HG03159 (cell line): ENCODE data around the gene TMEM183A.

Experiments used
- ATAC-seq: cut with Tn5 transposase; IDR thresholded peaks from one replicate; pipeline ENCODE4 v1.9.1; 2021; ENCODE audit warnings: mild to moderate bottlenecking, moderate library complexity; ENCODE audit not compliant: unreplicated experiment

TMEM183A gene

GRCh38 chr1:203028067-203028783 is 21.1 kb downstream of the TMEM183A start:
- ATAC-seq = no peak

DNA sequence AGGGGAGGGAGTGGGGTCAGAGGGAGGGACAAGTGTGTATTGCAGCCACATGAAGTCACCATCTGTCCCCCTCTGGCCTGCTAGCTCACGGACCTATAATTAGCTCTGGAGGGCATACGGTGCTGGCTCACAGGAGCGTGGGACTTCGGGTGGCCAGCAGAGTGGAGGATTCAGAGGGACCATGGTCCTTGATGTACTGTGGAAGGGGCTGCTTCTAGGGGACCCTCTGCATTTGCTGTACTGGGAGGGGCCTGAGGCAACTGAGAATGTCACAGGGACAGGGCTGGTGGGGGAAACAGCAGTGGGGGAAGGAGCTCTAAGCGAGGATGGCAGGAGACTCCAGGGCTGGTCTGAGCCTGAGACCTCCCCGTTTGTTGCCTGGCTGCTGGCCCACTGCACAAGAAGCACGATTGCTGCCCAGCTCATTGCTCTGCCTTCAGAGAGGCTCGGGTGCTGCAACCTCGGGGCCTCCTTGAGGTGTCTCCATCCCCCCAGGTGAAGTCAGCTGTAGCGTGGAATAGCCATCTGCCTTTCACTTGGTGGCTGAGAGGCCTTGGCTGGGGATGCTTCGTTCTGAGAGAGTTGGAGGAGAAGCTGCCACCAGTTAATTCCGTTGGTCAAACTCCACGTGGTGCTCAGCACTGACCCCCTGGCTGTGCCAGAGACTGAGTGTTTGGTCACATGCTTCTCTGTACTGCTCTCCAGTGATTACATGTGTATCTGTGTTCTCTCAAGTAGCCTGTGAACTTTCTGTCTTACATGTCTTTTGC is 21.8 kb downstream of the TMEM183A start:
- no peak for ATAC-seq

GRCh38 chr1:203031467-203031866 is 24.3 kb downstream of the TMEM183A start:
- ATAC-seq = no peak

DNA sequence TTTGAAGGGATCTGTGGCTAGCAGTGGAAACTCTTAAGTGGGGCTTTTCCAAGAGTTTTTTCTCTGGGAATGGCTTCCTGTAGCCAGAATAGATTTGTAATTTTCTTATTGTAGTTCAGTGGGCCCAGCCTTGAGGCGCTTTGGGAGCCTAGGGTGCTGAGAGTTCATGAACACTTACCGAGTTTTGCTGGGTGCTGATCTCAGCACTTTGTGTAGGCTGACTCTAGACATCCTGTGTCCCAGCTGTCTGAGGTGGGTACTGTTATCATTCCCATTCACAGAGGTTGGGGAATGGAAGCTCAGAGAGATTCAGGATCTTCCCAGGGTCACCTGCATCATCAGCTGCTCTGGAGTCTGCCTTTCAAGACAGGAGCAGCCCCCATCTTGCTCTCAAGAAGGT is 26.1 kb downstream of the TMEM183A start:
- no peak for ATAC-seq

DNA sequence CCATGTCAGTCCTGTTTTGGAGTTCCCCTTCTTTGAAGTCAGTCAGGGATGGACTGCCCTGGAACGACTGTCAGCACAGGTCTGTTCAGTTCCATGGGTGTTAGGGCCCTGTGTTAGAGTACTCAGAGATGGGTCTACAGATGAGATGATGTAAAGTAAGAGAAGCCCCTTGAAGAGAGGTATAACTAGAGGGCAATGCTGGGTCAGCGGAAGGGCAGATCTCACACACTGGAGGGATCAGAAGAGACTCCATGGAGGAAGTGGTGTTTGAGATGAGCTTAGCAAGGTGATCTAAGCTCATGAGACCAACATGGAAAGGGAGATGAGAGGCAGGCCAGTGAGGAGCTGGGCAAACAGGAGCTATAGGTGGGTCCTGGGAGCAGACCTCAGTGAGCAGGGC is 26.7 kb downstream of the TMEM183A start:
- ATAC-seq = no peak

GRCh38 chr1:203034422-203035110 is 27.4 kb downstream of the TMEM183A start:
- ATAC-seq = no peak

DNA sequence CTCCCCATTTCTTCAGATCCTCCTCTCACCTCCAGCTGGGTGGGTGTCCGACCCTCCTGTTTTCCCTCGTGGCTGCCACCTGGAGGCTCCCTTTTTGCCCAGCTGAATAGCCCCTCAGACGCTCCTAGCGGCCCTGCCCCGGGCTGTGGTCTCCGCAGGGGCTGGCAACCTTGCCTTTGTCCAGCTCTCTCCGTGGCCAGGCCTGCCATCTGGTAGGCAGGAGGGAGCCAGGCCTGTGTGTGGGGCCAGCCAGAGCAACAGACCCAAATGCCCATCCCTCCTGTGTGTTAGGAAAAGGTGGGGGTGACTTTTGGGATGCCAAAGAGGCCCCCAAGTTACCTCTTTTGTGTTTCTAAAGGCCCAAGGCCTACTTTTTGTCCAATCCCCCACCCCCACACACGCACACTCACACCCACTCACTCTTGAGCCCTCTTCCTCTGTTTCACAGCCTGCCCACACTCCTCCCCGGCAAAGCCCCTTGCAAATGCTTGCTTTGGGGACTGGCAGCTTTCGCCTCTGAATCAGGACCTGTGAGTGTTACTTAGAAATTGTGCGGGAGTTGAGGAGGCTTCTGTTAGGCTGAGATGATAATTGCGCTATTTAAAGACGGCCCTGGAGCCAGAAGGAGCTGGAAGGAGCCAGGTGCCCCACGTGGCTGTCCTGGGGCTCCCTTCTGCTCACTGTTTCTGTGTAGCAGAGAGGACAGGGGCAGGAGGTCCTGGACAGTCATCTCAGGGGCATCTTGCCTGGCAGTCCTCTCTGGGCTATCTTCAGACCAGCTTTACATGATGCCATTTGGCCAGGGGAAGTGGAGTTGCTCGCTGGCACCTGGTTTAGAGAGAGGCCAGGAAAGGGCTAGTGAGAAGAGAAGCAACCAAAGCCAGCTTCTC is 28.2 kb downstream of the TMEM183A start:
- ATAC-seq = no peak

- no peak for ATAC-seq
Measured at GRCh38 chr1:203036135-203036534, 29.0 kb downstream of the TMEM183A start.

DNA sequence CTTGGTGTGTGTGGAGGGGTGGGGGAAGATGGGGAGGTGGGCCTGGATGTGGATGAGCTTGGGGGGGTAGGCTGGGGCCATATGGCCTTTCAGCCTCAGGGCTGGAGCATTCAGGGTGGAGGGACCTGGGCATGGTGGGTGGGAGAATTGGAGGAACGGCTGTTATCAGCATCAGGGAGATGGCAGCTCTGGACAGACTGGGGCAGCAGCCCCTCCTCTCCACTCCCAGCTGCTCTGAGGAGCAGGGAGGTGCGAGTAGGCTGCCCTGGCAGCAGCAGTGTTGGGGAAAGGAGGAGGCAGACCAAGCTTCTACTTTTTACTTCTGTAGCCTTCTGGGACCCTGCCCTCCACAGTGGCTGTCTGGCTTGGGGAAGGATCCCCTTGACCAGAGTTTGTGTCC is 29.4 kb downstream of the TMEM183A start:
- no peak for ATAC-seq

GRCh38 chr1:203037509-203038190 is 30.5 kb downstream of the TMEM183A start:
- ATAC-seq = no peak

- ATAC-seq = no peak
Measured at GRCh38 chr1:203038217-203038741, 31.1 kb downstream of the TMEM183A start.

- no peak for ATAC-seq
Measured at GRCh38 chr1:203038891-203039608, 31.9 kb downstream of the TMEM183A start.

GRCh38 chr1:203039609-203040512 is 32.7 kb downstream of the TMEM183A start:
- ATAC-seq = no peak

DNA sequence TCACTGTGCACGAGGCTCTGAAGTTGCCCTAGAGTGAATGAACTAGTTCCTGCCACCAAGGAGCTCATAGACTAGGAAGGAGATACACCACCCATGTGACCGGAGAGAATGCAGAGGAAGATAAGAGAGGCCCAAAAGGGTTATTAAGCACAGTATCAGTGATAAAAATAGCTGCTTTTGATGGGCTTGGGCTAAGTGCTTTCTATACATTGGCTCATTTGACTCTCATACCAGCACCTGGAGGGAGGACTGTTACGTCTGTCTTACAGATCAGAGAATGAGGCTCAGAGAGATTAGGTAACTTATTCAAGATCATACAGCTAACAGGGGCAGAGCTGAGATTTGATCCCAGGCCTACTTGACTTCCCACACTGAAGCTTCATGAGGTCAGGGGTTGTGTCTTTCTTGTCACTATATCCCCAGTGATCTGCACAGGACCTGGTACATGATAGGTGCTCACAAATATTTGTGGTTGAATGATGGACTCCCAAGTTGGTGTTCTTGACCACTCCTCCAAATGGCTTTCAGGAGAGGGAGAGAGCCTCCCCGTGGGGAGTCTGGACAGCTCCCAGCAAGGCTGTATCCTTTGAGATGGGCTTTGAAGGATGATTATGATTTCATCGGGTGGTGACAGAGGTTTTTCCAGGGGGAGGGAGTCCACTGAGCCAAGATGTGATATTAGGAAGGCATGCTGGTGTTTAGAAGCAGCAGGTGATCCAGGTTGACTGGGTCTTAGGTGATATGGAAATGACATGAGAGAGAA is 33.5 kb downstream of the TMEM183A start:
- ATAC-seq = no peak

GRCh38 chr1:203041351-203041932 is 34.3 kb downstream of the TMEM183A start:
- no peak for ATAC-seq

DNA sequence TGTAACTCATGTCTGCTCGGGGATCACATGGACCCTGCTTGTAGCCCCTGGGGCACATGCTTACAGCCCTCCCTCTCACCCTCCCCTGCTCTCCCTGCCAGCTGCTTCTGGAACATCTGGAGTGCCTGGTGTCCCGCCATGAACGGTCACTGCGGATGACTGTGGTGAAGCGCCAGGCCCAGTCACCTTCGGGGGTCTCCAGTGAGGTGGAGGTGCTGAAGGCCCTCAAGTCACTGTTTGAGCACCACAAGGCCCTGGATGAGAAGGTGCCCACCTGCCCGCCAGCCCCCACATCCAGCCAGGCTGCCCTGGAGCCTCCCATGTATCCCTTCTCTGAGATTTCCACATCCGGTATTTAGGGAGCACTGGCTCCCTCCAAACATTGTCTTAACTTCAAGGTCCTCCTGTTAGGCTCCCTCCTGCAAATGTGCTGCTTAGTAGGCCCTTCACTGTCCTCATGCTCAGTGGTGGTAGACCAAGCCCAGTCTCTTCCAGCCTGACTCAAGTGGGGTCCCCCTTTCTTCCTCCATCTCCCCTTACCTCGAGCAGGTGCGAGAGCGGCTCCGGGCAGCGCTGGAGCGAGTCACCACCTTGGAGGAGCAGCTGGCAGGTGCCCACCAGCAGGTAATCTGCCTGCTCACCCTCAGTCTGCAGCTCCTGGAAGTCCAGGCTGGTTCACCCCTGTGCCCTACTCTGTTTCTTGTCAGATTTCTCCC is 36.8 kb downstream of the TMEM183A start:
- ATAC-seq = no peak
